Skeletal muscle tissue (tissue), 4 donors: ENCODE measurements around the gene RPS27L. TPM values are rescaled to one million over a fixed set of nuclear protein-coding genes. Genes with fewer than 3 reads are reported as not detected.
"Not testable (repeated sequence)": the region's sequence is repeated elsewhere in the genome, so short reads cannot be mapped to it uniquely, and the experiment has no call there.

Experiments used
- H3K27ac ChIP-seq: one replicate; pipeline ENCODE4 v1.7.0; 2013; ENCODE audit warnings: mild to moderate bottlenecking, low read depth, low read length, inconsistent platforms
- H3K27me3 ChIP-seq, 3 donors: one replicate each; pipeline ENCODE4 v1.7.0; 2013; ENCODE audit warnings: low read length in 3 of 3; ENCODE audit not compliant: control insufficient read depth in 3 of 3, insufficient read depth in 3 of 3
- H3K36me3 ChIP-seq, 3 donors: one replicate each; pipeline ENCODE4 v1.7.0; 2013; ENCODE audit warnings: low read length in 3 of 3; ENCODE audit not compliant: control insufficient read depth in 3 of 3, insufficient read depth in 3 of 3
- H3K4me1 ChIP-seq, 3 donors: one replicate each; pipeline ENCODE4 v1.7.0; 2013; ENCODE audit warnings: low read length in 3 of 3, mild to moderate bottlenecking in 3 of 3; ENCODE audit not compliant: control insufficient read depth in 3 of 3, insufficient read depth in 3 of 3
- H3K4me3 ChIP-seq, 3 donors: one replicate each; pipeline ENCODE4 v1.7.0; 2013; ENCODE audit warnings: low read length in 3 of 3
- H3K9ac ChIP-seq, 3 donors: one replicate each; pipeline ENCODE4 v1.7.0; 2013; ENCODE audit warnings: low read length in 3 of 3, mild to moderate bottlenecking in 3 of 3, moderate library complexity in 2 of 3, low read depth in 1 of 3
- H3K9me3 ChIP-seq, 3 donors: one replicate each; pipeline ENCODE4 v1.7.0; 2013; ENCODE audit warnings: low read length in 3 of 3; ENCODE audit not compliant: control insufficient read depth in 3 of 3
- total RNA-seq: library from RNA; depleted of rRNA; stranded (reverse); fragments of >200 nt; gene quantifications from one replicate; pipeline ENCODE4 v1.2.3, GENCODE V29; 2014
- donor health status: Osteomylitis.

The RPS27L gene
- total RNA-seq, 1 donor from 2014 or later: 25.1 TPM

DNA sequence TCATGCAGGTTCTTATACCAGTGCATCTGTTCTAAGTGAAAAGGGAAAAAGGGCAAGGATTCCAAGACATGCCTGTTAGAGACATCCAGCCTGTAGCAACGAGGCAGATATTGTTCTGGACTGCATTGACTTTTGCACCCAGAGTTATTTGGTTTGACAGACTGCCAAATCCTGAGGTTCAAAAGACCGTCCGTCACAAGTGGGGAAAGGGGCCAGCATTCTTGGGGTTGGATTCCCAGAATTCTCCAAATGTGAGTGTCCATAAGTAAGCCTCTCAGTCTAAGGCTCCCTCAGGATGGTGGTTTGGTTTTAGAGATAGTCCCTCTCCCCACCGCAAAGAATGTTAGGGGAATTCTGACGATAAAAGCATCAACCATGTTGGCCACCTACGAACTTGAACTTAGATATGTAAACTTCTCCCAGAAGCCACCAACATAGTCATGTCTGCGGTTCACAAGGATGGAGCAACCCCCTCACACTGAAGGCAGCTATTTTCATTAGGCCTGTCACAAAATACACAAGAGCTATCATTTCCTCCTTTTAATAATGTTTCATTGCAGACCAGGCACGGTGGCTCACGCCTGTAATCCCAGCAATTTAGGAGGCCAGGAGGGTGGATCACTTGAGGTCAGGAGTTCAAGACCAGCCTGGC is 49.3 kb downstream of the RPS27L start:
- H3K27ac ChIP-seq: no peak overlapping the region
- peaks cover 0 to 3% (median 0%) of the 10 kb centered on the region in 3 donors for H3K27me3 ChIP-seq
- no peak overlapping the region for H3K4me3 ChIP-seq
- H3K9ac ChIP-seq: no peak overlapping the region
- no peaks in the 10 kb centered on the region for H3K36me3 ChIP-seq
- H3K9me3 ChIP-seq: no peaks in the 10 kb centered on the region
- no peaks in the 10 kb centered on the region for H3K4me1 ChIP-seq

DNA sequence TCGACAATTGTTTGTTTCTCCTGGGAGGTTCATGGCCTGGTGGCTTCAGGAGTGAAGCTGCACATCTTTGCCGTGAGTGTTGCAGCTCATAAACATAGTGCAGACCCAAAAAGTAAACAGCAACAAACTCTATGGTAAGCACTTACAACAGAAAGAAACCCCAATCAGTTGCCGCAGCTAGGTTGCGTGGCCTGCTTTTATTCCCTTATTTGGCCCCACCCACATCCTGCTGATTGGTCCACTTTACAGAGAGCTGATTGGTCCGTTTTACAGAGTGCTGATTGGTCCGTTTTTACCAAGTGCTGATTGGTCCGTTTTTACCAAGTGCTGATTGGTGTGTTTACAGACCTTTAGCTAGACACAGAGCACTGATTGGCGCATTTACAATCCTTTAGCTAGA is 51.9 kb downstream of the RPS27L start:
- H3K9ac ChIP-seq, H3K27me3 ChIP-seq, H3K36me3 ChIP-seq, H3K27ac ChIP-seq, H3K4me3 ChIP-seq, H3K9me3 ChIP-seq, H3K4me1 ChIP-seq: not testable (repeated sequence)

DNA sequence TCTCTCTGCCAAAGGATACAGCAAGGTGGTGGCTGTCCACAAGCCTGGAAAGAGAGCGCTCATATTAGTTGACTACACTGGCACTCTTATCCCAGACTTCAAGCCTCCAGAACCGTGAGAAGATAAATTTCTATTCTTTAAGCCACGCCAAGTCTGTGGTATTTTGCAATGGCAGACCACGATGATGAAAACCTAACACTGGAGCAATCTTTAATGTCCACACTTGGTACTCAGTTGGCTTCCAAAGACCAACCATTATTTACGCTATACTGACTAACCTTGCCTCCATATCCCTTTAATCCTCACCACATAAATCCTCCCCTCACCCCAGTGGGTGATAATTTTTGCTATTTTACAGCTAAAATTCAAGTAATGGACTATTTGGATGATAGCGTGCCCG is 52.5 kb downstream of the RPS27L start:
- Histone ChIP-seq H3K27me3 (peaks cover 0 to 3% (median 0%) of the 10 kb centered on the region in 3 donors), H3K4me1 (no peaks in the 10 kb centered on the region), H3K36me3 (no peaks in the 10 kb centered on the region), H3K4me3 (no peak overlapping the region), H3K9ac (no peak overlapping the region), H3K9me3 (no peaks in the 10 kb centered on the region), H3K27ac (no peak overlapping the region)

DNA sequence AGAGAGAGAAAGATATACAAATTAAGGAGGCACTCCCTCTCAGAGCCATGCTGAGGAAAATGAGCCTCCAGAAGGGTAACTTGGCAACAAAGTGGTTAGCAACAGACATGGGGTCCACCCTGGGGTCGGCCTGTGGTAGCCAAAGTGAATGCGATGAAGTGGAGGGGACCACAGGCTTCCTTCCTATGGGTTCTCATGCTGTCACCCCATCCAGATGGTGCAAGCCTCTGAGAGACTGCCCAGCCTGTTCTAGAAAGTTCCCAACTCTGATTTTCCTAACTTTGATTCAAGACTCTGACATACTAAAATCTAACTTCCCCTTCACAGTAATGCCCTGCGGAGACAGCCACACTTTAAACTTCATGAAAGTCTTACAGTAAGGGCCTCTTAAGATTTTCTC is 53.9 kb downstream of the RPS27L start:
- peaks cover 0 to 3% (median 0%) of the 10 kb centered on the region in 3 donors for H3K27me3 ChIP-seq
- no peak overlapping the region for H3K27ac ChIP-seq
- no peak overlapping the region for H3K9ac ChIP-seq
- H3K36me3 ChIP-seq: no peaks in the 10 kb centered on the region
- H3K4me1 ChIP-seq: no peaks in the 10 kb centered on the region
- H3K9me3 ChIP-seq: no peaks in the 10 kb centered on the region
- H3K4me3 ChIP-seq: no peak overlapping the region

DNA sequence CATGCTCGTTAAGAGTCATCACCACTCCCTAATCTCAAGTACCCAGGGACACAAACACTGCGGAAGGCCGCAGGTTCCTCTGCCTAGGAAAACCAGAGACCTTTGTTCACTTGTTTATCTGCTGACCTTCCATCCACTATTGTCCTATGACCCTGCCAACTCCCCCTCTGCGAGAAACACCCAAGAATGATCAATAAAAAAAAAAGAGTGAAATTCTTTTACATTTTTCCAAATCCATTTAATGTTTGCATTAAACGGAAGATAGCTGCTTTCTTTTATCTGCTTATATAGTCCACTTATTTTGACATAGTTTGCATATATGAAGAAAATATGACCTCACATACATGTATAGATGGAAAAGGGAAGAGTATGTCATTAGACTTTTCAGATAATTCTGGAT is 57.7 kb downstream of the RPS27L start:
- not testable (repeated sequence) for H3K9ac ChIP-seq, H3K27me3 ChIP-seq, H3K27ac ChIP-seq, H3K4me3 ChIP-seq, H3K4me1 ChIP-seq, H3K36me3 ChIP-seq, H3K9me3 ChIP-seq

GRCh38 chr15:63098901-63099300 is 58.4 kb downstream of the RPS27L start:
- H3K4me3 ChIP-seq, H3K4me1 ChIP-seq, H3K27ac ChIP-seq, H3K36me3 ChIP-seq, H3K9me3 ChIP-seq, H3K27me3 ChIP-seq, H3K9ac ChIP-seq: not testable (repeated sequence)

Other genes starting within 250 kb of the RPS27L start
- 4,149 TPM for gene TPM1, start 114.7 kb downstream of the RPS27L start, total RNA-seq
- gene LACTB, start 35.6 kb downstream of the RPS27L start, total RNA-seq: 5.2 TPM
- gene RAB8B, start 32.1 kb upstream of the RPS27L start, total RNA-seq: 26.6 TPM
- gene APH1B, start 120.1 kb upstream of the RPS27L start, total RNA-seq: 15.1 TPM
- 1.6 TPM for gene CA12, start 224.4 kb upstream of the RPS27L start, total RNA-seq